GM21528 (cell line): ENCODE results near the gene APPL1.

Source experiments
- ATAC-seq: cut with Tn5 transposase; IDR thresholded peaks from one replicate; pipeline ENCODE4 v1.9.1; 2021; ENCODE audit warnings: mild to moderate bottlenecking, moderate library complexity; ENCODE audit not compliant: unreplicated experiment, low FRiP score

APPL1 gene, protein sequence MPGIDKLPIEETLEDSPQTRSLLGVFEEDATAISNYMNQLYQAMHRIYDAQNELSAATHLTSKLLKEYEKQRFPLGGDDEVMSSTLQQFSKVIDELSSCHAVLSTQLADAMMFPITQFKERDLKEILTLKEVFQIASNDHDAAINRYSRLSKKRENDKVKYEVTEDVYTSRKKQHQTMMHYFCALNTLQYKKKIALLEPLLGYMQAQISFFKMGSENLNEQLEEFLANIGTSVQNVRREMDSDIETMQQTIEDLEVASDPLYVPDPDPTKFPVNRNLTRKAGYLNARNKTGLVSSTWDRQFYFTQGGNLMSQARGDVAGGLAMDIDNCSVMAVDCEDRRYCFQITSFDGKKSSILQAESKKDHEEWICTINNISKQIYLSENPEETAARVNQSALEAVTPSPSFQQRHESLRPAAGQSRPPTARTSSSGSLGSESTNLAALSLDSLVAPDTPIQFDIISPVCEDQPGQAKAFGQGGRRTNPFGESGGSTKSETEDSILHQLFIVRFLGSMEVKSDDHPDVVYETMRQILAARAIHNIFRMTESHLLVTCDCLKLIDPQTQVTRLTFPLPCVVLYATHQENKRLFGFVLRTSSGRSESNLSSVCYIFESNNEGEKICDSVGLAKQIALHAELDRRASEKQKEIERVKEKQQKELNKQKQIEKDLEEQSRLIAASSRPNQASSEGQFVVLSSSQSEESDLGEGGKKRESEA

DNA sequence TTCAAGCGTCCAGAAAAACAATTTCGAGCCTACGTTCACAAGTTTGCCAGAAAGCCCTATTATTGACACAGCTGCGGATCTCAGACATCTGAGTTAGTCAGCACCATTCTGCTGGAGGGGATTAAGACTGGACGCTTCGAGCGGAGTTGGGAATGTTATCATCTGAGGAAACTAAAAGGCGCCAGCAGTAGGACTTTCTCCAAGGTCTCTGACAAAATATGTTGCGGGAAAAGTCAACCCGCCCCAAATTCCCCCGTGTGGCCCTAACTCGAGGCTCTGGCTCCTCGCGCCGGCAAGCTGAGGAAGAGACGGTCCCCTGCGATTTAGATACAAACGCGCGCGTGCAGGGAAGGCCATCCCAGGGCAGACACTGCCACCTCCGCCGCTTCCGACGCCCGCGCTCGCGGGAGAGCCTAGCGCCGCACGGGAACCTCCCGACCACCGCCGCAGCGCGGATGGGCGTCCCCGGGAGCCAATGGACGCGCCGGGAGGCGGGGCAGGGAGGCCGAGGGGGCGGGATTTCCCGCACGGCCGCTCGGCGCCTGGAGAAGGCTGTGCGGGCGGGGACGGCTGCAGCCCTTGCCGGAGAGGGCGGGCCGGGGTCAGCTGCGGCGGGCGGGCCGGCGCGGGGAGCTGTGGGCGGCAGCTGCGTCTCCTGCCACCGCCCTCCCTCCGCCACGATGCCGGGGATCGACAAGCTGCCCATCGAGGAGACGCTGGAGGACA, at the start of gene APPL1:
Gene APPL1, plus strand, starts transcription at position 526 of the 726 bp plus-strand sequence. Its CDS starts 155 bp downstream, at position 681.
- ATAC-seq, result peak; percentile 86

DNA sequence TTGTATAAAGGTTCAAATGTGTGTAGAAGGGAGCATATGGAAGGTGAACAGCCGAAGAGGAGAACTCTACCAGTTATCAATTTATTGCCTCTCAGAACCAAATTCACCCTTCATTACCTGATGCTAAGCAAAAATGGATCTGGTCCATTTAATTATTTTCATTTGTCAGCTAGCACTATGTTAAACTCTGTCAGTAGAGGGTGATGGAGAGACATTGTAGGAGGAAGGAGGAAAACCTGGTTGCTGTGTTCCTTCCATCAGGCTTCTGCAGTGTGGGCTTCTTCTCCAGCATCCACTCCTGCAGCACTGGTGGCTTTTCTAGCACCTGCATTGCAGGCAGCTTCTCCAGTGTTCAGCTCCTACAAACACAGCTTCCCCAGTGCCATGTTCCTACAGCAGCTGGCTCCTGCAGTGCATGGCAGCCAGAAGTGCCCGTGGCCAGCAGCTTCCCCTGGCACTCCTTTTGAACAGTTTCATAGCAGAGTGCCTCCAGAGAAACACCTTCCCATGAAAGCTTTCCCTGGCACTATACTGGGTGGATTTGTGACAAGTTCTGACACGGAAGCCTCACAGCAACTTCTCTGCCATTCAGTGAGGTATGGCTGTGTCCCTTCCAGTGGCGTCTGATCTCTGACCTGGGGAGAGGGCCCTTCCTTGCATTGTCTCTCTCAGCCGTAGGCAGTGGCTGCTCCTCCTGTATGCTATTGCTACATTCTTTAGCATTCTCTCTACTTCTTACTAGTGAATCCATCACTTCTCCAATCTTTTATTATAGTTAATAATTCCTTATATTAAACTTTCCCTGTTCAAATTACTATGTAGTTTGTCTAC, 47.7 kb upstream of the APPL1 start:
- no peak for ATAC-seq

DNA sequence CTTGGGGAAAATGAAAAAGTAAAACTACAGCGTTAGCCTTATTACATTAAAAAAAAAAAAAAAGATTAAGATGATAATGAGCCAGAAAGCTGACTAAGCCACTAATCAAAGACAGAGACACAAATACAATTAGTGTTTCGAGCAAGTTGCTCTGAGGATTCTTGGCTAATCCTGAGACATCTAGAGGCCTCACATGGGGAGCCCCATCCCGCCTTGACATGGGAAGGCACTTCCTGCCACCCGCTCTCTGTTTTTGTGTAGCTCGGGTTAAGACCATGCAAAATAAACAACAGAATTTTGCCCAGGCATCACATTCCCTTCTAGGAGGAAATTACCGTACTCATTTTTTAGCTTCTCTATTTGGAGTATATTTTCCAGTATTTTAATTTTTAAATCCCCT, 43.0 kb upstream of the APPL1 start:
- ATAC-seq, result no peak

DNA sequence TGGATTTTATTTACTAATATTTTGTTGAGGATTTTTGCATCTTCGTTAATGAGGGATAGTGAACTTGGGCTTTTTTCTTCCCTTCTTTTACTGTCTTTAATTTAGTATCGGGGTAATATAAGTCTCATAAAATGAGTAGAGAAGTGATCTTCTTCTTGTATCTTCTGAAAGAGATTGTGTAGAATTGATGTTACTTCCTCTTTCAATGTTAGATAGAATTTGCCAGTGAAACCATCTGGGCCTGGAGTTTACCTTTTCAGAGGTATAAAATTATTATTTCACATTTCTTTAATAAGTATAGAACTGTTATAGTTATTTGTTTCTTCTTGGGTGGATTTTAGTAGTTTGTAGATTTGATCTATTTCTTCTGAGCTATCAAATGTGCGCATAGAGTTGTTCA, 35.5 kb upstream of the APPL1 start:
- no peak for ATAC-seq

DNA sequence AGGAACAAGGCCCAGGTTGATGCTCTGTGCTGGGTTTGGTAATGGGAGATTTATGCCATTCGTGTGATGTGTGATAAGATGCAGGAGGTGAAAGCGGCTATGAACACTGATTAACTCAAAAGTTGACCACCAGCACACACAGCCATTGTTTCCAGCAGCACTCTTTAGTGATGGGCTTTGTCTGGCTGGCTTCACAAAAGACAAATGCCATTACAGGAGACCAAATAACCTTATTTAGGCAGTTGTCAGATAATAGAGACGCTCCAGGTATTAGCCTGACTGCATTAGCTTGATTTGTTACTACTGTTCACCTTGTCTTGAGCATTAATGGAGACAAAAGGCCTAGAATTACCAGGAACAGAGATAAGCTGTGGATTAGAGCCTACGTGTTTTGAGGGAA, 32.9 kb upstream of the APPL1 start:
- no peak for ATAC-seq

DNA sequence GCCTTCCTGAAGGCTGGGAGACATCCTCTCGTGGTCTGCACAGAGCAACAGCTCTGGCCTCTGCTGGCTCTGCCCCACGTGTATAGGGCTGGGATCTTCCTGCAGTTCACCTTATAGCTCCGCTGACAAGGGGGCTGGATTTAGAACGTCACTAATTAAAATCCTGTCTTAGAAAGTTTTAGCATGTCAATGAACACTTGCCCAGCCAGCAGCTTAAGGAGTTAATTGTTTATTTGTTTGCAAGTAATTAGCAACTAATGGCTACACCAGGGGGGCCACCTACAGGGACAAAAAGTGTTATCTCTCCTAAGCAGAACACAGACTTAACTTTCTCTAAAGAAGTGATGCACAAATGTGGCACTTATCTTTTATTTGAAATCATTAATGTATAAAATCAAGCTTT, 27.6 kb upstream of the APPL1 start, which contains the start of gene HESX1:
Gene HESX1, minus strand, starts transcription at position 84 of the 403 bp plus-strand sequence. Its CDS starts 60 bp downstream, at position 24.
- no peak for ATAC-seq

DNA sequence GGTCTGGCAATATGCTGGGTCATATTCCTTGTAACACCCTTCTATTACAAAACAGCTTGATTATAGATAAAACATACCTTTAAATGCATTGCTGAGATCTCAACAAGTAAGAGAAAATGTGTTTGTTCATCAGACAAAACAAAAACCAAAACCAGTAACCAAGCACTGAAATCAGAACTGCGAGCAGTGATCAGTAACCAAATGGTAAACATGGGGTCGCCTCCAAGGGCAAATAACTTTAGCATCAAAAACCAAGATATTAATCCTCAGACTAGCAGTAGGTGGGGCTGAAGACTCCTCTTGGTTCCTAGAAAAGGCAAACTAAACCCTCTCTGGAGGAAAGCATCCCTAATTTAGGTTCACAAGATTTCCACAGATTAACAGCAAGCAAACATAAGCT, 21.1 kb upstream of the APPL1 start:
- no peak for ATAC-seq

DNA sequence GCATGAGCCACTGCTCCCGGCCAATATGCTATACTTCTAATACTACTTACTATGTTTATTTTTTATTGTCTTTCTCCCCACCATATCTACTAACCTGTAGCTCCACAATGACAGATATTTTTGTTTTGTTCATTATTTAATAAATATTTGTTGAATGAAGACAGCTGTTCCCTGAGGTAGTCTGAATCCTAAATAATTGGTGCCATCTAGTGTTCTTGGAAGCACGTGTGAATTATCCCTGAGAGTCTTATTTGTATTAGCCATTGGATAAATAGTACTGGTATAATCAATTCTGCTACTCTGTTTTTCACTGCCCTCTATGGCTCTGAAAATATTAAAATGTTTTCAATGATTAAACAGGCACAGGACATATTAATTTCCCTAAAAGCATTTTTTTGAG, 5.6 kb upstream of the APPL1 start:
- ATAC-seq, result no peak

DNA sequence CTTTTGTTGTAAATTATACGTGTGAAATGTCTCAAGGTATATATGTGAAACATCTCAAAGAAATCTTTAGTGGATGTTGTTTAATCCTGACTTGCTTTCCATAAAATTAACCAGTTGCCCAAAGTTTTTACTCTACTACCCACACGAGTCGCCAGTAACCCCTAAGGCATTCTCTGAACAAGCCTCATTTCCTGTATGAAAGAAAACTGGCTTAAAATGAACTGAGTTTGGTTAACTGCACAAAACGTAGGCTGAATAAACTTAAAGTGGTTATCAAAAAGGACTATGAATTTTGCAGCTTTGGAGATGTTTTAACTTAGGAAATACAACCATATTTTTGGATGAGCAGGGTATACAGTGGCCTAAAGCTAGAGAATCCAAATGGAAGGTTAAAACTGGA, 2.7 kb upstream of the APPL1 start:
- ATAC-seq, result no peak

DNA sequence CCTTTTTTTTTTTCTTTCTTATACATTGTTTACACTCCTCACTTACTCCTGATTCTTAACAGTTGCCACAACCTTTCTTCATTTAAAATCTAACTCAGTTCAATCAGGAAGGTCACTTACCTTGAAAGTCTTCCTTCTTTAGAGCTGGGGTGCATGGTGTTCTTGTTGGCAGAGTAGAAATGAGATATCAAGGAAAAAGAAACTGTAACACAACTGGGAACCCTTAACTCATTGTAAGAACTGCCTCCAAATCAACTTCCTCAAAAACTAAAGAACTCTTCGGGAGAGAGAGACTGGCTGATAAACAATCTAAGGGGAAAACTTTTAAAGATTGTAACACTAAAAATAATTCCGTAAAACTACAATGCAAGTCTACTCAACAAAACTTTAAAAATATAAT, 1.4 kb upstream of the APPL1 start:
- no peak for ATAC-seq

DNA sequence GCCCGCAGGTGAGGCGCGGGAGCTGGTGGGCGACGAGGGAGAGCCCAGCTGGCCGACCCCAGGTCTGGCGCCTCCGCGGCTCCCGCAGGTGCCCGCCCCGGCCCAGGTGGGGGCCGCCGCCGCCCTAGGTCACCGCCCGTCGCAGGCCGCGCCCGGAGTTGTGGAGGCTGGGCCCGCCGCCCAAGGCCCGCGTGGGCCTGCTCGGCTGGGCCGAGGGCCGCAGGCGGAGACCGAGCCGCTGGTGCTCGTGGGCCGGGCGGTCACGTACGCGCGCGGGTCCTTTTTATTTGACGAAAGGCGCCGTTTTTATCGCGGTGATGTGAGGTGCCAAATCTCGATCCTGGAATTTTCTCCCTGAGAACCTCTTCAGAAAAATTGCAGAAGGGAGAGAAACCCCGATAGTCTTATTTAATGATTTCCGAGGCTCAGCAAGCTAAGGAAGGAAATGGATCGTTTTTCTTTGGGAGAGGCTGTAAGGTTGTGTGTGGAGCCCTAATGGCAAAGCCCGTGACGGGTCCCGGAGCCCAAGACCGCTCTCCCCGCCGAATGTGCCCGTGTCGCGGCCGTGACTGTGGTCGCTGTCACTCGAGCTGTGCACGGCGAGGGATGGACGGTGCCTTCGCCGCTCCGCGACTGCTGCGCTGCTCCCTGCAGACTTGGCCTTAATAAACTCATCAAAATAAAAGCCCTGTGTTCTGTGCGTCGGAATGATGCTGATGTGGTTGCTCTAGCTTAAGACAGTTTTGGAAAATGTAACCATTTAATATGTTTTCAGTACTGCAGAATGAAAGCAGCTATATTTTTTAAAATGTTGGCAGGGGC, 612 bp downstream of the APPL1 start:
- peak; percentile 51 for ATAC-seq

DNA sequence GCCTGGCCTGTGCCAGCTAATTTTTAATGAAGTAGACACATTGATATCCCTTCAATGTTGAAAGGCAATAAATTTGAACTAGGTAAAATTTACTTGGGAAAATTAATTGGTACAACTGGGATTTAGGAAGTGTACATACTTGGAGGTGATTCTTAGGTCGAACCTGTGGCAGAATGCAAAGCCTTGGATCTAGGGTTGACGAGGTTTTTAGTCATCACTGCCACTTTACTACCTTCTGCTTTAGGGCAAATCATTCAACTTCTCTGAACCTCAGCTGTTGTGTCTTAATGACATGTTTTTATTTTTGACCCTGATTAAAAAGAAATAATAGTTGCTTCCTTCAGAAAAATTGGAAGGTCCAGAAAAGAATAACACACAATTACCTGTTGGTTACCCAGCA, 2.5 kb downstream of the APPL1 start:
- ATAC-seq, result no peak

DNA sequence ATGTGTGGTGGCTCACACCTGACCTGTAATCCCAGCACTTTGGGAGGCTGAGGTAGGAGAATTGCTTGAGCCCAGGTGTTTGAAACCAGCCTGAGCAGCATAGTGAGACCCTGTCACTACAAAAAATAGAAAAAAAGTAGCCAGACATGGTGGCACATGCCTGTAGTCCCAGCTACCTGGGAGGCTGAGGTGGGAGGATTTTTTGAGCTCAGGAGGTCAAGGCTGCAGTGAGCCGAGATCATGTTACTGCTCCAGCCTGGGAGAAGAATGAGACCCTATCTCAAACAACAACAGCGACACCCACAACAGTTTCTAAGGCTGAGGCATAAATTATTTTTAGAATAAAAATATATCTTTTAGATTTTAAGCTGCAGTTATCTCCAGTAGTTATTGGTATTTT, 6.3 kb downstream of the APPL1 start:
- no peak for ATAC-seq

DNA sequence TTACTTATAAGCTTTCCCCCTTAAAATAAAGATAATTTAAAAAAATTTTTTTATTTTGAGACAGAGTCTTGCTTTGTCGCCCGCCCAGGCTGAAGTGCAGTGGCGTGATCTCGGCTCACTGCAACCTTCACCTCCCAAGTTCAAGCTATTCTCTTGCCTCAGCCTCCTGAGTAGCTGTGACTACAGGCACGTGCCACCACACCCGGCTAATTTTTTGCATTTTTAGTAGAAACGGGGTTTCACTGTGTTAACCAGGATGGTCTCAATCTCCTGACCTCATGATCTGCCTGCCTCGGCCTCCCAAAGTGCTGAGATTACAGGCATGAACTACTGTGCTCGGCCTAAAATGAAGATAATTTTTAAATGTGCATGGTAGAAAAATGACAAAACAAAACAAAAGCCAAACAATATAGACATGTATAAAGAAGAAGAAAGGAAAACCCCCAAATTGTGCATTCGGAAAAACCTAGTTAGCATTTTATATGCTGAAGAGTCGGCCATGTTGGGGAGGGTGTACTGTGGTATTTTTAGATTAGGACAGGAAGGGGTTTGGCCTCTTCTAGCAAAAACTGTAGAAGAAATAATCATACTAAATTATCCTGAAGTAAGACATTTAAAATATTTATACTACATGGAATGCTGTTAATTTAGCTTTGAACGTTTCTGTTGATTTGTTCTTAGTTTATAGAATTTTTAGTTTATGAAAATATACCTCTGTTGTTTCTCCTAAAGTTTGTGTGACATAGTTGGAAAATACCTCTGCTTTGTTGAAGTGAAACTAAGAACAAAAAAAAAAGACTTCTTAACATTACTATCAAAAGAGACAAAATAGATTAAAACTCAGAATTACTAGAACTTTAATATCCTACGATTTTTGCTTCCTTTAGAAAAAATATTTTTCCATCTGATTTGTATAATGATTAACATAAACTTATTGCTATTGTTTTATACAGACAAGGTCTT, 7.4 kb downstream of the APPL1 start:
- no peak for ATAC-seq

DNA sequence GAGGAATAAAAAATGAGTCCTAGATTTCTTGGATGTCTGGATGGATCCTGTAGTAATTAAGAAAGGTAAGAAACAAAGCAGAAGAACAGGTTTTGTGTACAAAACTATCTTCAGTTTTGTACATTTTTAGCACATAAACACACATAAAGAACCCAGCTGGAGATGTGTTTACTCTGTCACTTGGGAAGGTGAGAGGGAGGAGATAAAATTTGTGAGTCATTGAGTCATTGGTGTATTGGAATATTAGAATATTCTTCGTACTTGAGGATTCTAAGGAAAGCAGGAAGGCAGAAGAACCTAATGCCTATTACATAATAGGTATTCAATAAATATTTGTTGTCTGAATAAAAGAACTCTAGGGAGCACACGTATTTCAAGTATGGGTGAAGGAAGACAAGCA, 17.4 kb downstream of the APPL1 start:
- no peak for ATAC-seq

DNA sequence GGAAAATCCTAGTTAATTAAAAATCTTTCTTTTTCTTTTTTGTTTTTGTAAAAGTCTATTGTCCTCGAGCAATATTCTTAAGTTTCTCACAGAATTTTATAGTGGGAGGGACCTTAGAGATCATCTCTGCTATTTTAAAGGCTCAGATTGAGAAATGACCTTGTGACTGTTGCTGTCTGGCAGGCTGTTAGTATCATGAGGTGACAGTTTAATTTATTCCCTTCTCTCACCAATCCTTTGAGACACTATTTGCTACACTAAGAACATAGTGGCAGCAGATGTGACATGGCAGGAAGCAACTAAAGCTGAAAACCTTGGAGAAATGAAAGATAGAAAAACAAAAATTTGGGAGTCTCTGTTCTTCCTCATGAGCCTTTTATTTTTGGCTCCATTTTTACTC, 24.9 kb downstream of the APPL1 start:
- ATAC-seq, result no peak

DNA sequence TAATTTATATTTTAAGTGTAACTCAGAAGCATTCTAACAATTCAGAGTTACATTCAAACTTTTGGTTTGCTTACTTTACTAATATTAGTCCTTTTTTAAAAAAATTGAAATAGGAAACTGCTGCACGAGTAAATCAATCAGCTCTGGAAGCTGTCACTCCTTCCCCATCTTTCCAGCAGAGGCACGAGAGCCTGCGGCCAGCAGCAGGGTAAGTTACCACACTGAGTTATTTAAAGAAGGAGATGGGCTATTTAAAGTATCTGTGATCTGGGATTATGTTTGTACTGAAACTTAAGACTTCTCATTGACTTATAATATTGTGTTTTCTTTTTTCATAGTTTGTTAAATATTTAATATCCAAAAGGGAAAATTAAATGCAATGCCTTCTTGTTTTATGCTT, 29.3 kb downstream of the APPL1 start:
- no peak for ATAC-seq

DNA sequence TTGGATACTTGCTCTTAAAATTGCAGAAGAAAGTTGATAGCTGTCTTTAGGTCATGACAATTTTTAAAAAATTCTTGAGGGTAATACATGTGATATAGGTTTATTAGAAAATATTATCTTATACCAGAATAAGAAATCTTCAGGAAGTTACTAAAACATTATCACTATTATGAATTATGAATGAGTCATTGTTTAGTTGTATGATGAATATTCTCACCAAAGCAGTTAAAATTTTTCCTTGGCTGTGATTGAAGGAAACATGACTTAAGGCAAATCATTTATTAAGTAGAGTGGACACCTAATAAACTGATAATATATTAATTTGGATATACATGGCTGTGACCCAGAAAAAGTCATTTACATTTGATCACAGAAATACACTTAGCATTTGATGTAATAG, 30.1 kb downstream of the APPL1 start:
- ATAC-seq, result no peak
